ENCODE results near the gene NCK2.

DNA sequence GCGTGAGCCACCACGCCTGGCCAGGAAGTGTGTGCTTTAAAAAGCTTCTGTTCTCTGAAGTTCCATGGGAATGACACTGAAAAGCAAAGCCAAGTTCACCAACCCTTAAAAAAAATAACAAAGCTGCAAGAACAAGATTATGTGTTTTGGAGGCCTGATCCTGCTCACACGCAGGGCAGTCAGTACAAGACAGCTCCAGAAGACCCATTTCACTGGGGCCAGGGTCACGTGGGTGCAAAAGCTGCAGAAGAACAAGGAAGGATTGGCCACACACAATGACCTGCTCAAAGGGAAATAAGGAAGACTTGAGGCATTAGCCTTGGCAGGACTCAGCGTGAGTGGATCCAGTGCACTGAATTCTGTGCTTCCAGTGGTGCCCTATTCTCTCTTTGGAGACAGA is 187.9 kb downstream of the NCK2 start:
- TF ChIP-seq, protein P1, sequence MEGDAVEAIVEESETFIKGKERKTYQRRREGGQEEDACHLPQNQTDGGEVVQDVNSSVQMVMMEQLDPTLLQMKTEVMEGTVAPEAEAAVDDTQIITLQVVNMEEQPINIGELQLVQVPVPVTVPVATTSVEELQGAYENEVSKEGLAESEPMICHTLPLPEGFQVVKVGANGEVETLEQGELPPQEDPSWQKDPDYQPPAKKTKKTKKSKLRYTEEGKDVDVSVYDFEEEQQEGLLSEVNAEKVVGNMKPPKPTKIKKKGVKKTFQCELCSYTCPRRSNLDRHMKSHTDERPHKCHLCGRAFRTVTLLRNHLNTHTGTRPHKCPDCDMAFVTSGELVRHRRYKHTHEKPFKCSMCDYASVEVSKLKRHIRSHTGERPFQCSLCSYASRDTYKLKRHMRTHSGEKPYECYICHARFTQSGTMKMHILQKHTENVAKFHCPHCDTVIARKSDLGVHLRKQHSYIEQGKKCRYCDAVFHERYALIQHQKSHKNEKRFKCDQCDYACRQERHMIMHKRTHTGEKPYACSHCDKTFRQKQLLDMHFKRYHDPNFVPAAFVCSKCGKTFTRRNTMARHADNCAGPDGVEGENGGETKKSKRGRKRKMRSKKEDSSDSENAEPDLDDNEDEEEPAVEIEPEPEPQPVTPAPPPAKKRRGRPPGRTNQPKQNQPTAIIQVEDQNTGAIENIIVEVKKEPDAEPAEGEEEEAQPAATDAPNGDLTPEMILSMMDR (IDR thresholded peaks at IDR 0.05): no peak
- no peak for TF ChIP-seq POLR2AphosphoS5 (IDR thresholded peaks at IDR 0.05)
- TF ChIP-seq POLR2A (IDR thresholded peaks at IDR 0.05; ENCODE audit: low read depth): no peak
- no peak for TF ChIP-seq EP300 (IDR thresholded peaks at IDR 0.05)
